SK-N-SH (cell line): Measurements from ENCODE around the gene PACC1. TPM values are rescaled to one million over a fixed set of nuclear protein-coding genes. Genes with fewer than 3 reads are reported as not detected.

Experiments
- CTCF ChIA-PET: fragments of 300-600, 350-600 bp; formaldehyde crosslinking; extraction: SDS; loops from one replicate; lab custom pipeline; 2021; lab: Yijun Ruan, JAX
- POLR2A ChIA-PET: fragments of 350-600 bp; sonication (Branson Sonifier 250); formaldehyde crosslinking; extraction: SDS; loops from one replicate; lab custom pipeline; 2020; ENCODE audit warnings: antibody characterized with exemption, inconsistent platforms; lab: Yijun Ruan, JAX
- DNase-seq: peaks from one replicate; pipeline ENCODE4 v3.0.0; 2012
- H2AFZ ChIP-seq: fragments of 200-600 bp; sonication (generic); 2 replicates; pipeline ENCODE4 v1.8.1; 2016; ENCODE audit warnings: antibody characterized with exemption, mild to moderate bottlenecking, low read depth
- H3F3A ChIP-seq: fragments of 200-600 bp; sonication (generic); replicated peaks from 2 replicates; pipeline ENCODE3; 2016; ENCODE audit warnings: antibody characterized with exemption, mild to moderate bottlenecking; ENCODE audit not compliant: insufficient read depth
- H3K27ac ChIP-seq, 2 experiments: fragments of 200-500 bp in 1 of 2; fragments of 200-600 bp in 1 of 2; sonication (Bioruptor generic) in 1 of 2; sonication (generic), shearing (Covaris generic) in 1 of 2; 2 replicates each; pipeline versions ENCODE4 v1.5.1 to v1.6.1; 2014 to 2016; ENCODE audit warnings: low read depth in 2 of 2, inconsistent platforms in 1 of 2, low read length in 1 of 2, mild to moderate bottlenecking in 1 of 2, mixed read lengths in 1 of 2
- H3K27me3 ChIP-seq: fragments of 200-600 bp; sonication (generic), shearing (Covaris generic); 2 replicates; pipeline ENCODE4 v1.6.1; 2016; ENCODE audit warnings: mixed run types; ENCODE audit not compliant: insufficient read depth
- H3K36me3 ChIP-seq, 2 experiments: fragments of 200-500 bp in 1 of 2; fragments of 200-600 bp in 1 of 2; sonication (Bioruptor generic) in 1 of 2; sonication (generic) in 1 of 2; replicated peaks in 1 of 2; 2 replicates each; pipeline versions ENCODE3 to v1.5.1; 2014 to 2016; ENCODE audit warnings: low read length in 1 of 2, mild to moderate bottlenecking in 1 of 2; ENCODE audit not compliant: insufficient read depth in 2 of 2, control insufficient read depth in 1 of 2
- H3K4me1 ChIP-seq, 2 experiments: fragments of 200-500 bp in 1 of 2; fragments of 200-600 bp in 1 of 2; sonication (Bioruptor generic) in 1 of 2; sonication (generic), shearing (Covaris generic) in 1 of 2; 2 replicates each; pipeline versions ENCODE4 v1.5.1 to v1.6.1; 2014 to 2016; ENCODE audit warnings: low read depth in 1 of 2, low read length in 1 of 2, mixed run types in 1 of 2; ENCODE audit not compliant: insufficient read depth in 2 of 2, control insufficient read depth in 1 of 2
- H3K4me2 ChIP-seq: fragments of 200-600 bp; sonication (generic), shearing (Covaris generic); 2 replicates; pipeline ENCODE4 v1.6.1; 2017; ENCODE audit warnings: mixed run types
- H3K4me3 ChIP-seq, 2 experiments: fragments of 200-500 bp in 1 of 2; fragments of 200-600 bp in 1 of 2; sonication (Bioruptor generic) in 1 of 2; sonication (generic), shearing (Covaris generic) in 1 of 2; 2 replicates each; pipeline versions ENCODE4 v1.5.1 to v1.8.1; 2014 to 2016; ENCODE audit warnings: low read depth in 2 of 2, inconsistent platforms in 1 of 2, low read length in 1 of 2, mild to moderate bottlenecking in 1 of 2, mixed read lengths in 1 of 2, moderate library complexity in 1 of 2
- H3K79me2 ChIP-seq: fragments of 200-600 bp; sonication (generic); 2 replicates; pipeline ENCODE4 v1.8.1; 2017; ENCODE audit warnings: mild to moderate bottlenecking; ENCODE audit not compliant: insufficient read depth
- H3K9ac ChIP-seq: fragments of 200-600 bp; sonication (generic); 2 replicates; pipeline ENCODE4 v1.6.1; 2017; ENCODE audit warnings: mixed run types
- H3K9me2 ChIP-seq: fragments of 200-600 bp; sonication (generic); 2 replicates; pipeline ENCODE4 v1.6.1; 2017; ENCODE audit warnings: mixed run types
- H3K9me3 ChIP-seq: fragments of 200-600 bp; sonication (generic); 2 replicates; pipeline ENCODE4 v1.6.1; 2017; ENCODE audit warnings: mixed run types, mild to moderate bottlenecking, moderate library complexity
- H4K20me1 ChIP-seq: fragments of 200-600 bp; sonication (generic); 2 replicates; pipeline ENCODE4 v1.6.1; 2017; ENCODE audit warnings: mild to moderate bottlenecking, mixed run types; ENCODE audit not compliant: insufficient read depth
- CHD2 ChIP-seq: fragments of 150-350 bp; IDR thresholded peaks from 2 replicates; pipeline ENCODE4 v1.6.1; 2018; ENCODE audit warnings: low read length; ENCODE audit not compliant: partially characterized antibody
- CTCF ChIP-seq: fragments of 200-600 bp; sonication (generic); IDR thresholded peaks from 2 replicates; pipeline ENCODE4 v1.6.1; 2017; ENCODE audit warnings: antibody characterized with exemption, mild to moderate bottlenecking, moderate library complexity
- EZH2phosphoT487 ChIP-seq: fragments of 200-600 bp; sonication (generic); IDR thresholded peaks from 2 replicates; pipeline ENCODE4 v1.6.1; 2017; ENCODE audit warnings: low read depth, mixed run types, mild to moderate bottlenecking, antibody characterized with exemption, moderate library complexity, borderline replicate concordance
- FOXM1 ChIP-seq: IDR thresholded peaks from 2 replicates; pipeline ENCODE4 v1.4.0; 2012; ENCODE audit warnings: low read depth, mild to moderate bottlenecking
- NFIC ChIP-seq: IDR thresholded peaks from 2 replicates; pipeline ENCODE4 v1.4.0; 2012; ENCODE audit warnings: borderline replicate concordance
- RAD21 ChIP-seq: IDR thresholded peaks from 2 replicates; pipeline ENCODE4 v1.6.1; 2012; ENCODE audit warnings: mild to moderate bottlenecking, low read length
- SMC3 ChIP-seq: IDR thresholded peaks from 2 replicates; pipeline ENCODE4 v1.6.1; 2012; ENCODE audit warnings: low read depth, low read length, improper control_type of control experiment
- TCF12 ChIP-seq: IDR thresholded peaks from 2 replicates; pipeline ENCODE4 v1.4.0; 2012
- WGBS: methylation state at CpG from one replicate; pipeline ENCODE4 v1.1.6; 2017; ENCODE audit warnings: low lambda C conversion rate; 5-methylcytosine and 5-hydroxymethylcytosine counted together
- polyA plus RNA-seq, 3 experiments: library from polyadenylated mRNA; depleted of rRNA; stranded (reverse); fragments of >200 nt; gene quantifications; 2 replicates each; pipeline ENCODE4 v1.2.3, GENCODE V29; 2012

PACC1 gene
- polyA plus RNA-seq, 1 of the 3 experiments (the other 2 are of a cell fraction), result 23.1 TPM

DNA sequence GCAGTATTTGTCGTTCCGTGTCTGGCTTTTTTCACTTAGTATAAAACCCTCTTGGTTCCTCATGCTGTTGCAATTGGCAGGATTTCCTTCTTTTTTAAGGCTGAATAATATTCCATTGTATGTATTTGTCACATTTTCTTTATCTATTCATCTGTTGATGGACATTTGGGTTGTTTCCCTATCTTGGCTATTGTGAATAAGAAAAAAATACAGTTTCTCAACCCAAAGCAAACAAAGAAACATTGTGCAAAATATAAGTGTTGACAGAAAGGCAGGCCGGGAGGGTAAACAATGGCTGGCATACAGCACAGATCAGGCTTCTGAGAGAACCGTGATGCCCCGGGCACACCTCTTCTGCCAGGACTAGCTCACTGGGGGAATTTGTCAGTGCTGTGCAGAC, 45.0 kb upstream of the PACC1 start:
- Histone ChIP-seq H3K9ac (no peak overlapping the region), H3F3A (no peaks in the 10 kb centered on the region), H3K36me3 (no peaks in the 10 kb centered on the region), H3K27me3 (no peaks in the 10 kb centered on the region), H3K4me1 (peaks cover 0 to 5% of the 10 kb centered on the region in 2 experiments; a peak in 1 of 4 replicates), H4K20me1 (no peaks in the 10 kb centered on the region), H2AFZ (no peak overlapping the region), H3K4me2 (no peak overlapping the region), H3K27ac (no peak overlapping the region), H3K4me3 (no peak overlapping the region), H3K79me2 (no peaks in the 10 kb centered on the region), H3K9me2 (no peaks in the 10 kb centered on the region), H3K9me3 (no peaks in the 10 kb centered on the region)
- no peak for DNase-seq
- ChIA-PET POLR2A (no interaction called here), CTCF (interaction anchor here (0.8 to 8.4 kb wide), 4 partner anchors 9 to 398 kb away, joined by 4 to 187 read pairs (median 70); no protein-coding TSS in a partner anchor)
- 66% methylated on average over 3 of the region's 5 CpGs for WGBS
- TF ChIP-seq CHD2, result no peak

DNA sequence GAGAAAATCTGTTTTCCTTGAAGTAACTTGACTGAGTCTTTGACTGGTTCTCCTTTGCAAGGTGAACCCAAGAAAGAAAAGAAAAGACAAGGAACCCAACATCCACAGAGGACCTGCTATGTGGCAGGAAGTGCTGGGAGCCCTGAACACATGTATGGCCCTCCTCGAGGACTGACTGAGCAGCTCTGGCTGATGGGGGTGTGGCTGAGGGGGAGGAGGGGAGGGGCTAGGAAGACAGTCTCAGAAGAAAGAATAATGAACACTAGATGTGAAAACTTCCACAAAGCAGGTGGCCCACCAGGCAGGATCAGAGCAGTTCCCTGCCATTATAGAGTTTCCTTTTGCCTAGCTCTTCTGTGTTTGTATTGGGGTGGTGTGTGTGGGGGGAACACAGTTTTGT, 44.1 kb upstream of the PACC1 start:
- WGBS, result 83% methylated on average over 1 of the region's 1 CpG
- no peaks in the 10 kb centered on the region for H3K79me2 ChIP-seq
- no peaks in the 10 kb centered on the region for H3F3A ChIP-seq
- no peaks in the 10 kb centered on the region for H3K27me3 ChIP-seq
- no peaks in the 10 kb centered on the region for H4K20me1 ChIP-seq
- TF ChIP-seq EZH2phosphoT487, result no peak
- TF ChIP-seq TCF12, result no peak
- no peak for TF ChIP-seq NFIC
- no peak overlapping the region for H3K27ac ChIP-seq
- no peak overlapping the region for H2AFZ ChIP-seq
- no peaks in the 10 kb centered on the region for H3K9me2 ChIP-seq
- no peaks in the 10 kb centered on the region for H3K36me3 ChIP-seq
- no peaks in the 10 kb centered on the region for H3K9me3 ChIP-seq
- ChIA-PET POLR2A (no interaction called here), CTCF (interaction anchor here (0.7 to 8.4 kb wide), 11 partner anchors 9 to 924 kb away, joined by 3 to 187 read pairs (median 3); partner anchors contain the start of genes DTL and INTS7)
- H3K9ac ChIP-seq, result no peak overlapping the region
- DNase-seq, result no peak
- no peak overlapping the region for H3K4me3 ChIP-seq
- no peak overlapping the region for H3K4me2 ChIP-seq
- H3K4me1 ChIP-seq, result peaks cover 0 to 5% of the 10 kb centered on the region in 2 experiments; a peak in 1 of 4 replicates

- Histone ChIP-seq H3K4me1 (peaks cover 0 to 5% of the 10 kb centered on the region in 2 experiments; a peak in 1 of 4 replicates), H2AFZ (no peak overlapping the region), H3K4me2 (no peak overlapping the region), H3K79me2 (no peaks in the 10 kb centered on the region), H3K4me3 (no peak overlapping the region; a peak in 1 of 4 replicates), H3K9me3 (no peaks in the 10 kb centered on the region), H3K9ac (no peak overlapping the region), H3F3A (no peaks in the 10 kb centered on the region), H3K27me3 (no peaks in the 10 kb centered on the region), H3K36me3 (no peaks in the 10 kb centered on the region), H3K27ac (no peak overlapping the region), H4K20me1 (no peaks in the 10 kb centered on the region), H3K9me2 (no peaks in the 10 kb centered on the region)
- ChIA-PET POLR2A (interaction anchor here (0.8 kb wide), 1 partner anchor 422 kb away, joined by 3 read pairs; the partner anchor contains the start of genes DTL and INTS7), CTCF (interaction anchor here (0.6 to 8.4 kb wide), 37 partner anchors 8 to 923 kb away, joined by 3 to 187 read pairs (median 4); partner anchors contain the start of genes DTL, INTS7, NEK2 and NENF)
- WGBS, result 52% methylated on average over 8 of the region's 8 CpGs
- DNase-seq, result peak; percentile 61
- TF ChIP-seq RAD21, result peak; percentile 67
- TF ChIP-seq SMC3, result peak; percentile 26; the same call in 1 of the 2 replicates
- TF ChIP-seq FOXM1, result no peak
- TF ChIP-seq CTCF, result peak; percentile 63
Measured at GRCh38 chr1:212457740-212458338, 43.2 kb upstream of the PACC1 start.
